Osteocyte (in vitro differentiated cells): ENCODE measurements around the gene DPYD. TPM values are rescaled to one million over a fixed set of nuclear protein-coding genes. Genes with fewer than 3 reads are reported as not detected.
A peak's percentile ranks its signal among the peaks of the same experiment; 100 is the strongest.

Experiments used
- DNase-seq: peaks from one replicate; pipeline ENCODE4 v3.0.0; 2021; ENCODE audit warnings: mixed read lengths; ENCODE audit not compliant: unreplicated experiment; ENCODE audit errors: extremely low spot score
- H3K27ac Mint-ChIP-seq: one replicate; pipeline ENCODE4 v1.8.0; 2021; ENCODE audit warnings: mild to moderate bottlenecking, mixed read lengths; ENCODE audit not compliant: unreplicated experiment
- H3K27me3 Mint-ChIP-seq: one replicate; pipeline ENCODE4 v1.8.0; 2021; ENCODE audit warnings: mixed read lengths; ENCODE audit not compliant: unreplicated experiment
- H3K36me3 Mint-ChIP-seq: one replicate; pipeline ENCODE4 v1.8.0; 2021; ENCODE audit warnings: mixed read lengths; ENCODE audit not compliant: unreplicated experiment
- H3K4me1 Mint-ChIP-seq: one replicate; pipeline ENCODE4 v1.8.0; 2021; ENCODE audit warnings: mixed read lengths; ENCODE audit not compliant: unreplicated experiment
- H3K4me3 Mint-ChIP-seq: one replicate; pipeline ENCODE4 v1.8.0; 2021; ENCODE audit warnings: mild to moderate bottlenecking, moderate library complexity, mixed read lengths; ENCODE audit not compliant: unreplicated experiment
- H3K9me3 Mint-ChIP-seq: one replicate; pipeline ENCODE4 v1.8.0; 2021; ENCODE audit warnings: mixed read lengths; ENCODE audit not compliant: unreplicated experiment
- total RNA-seq: library from RNA; stranded (reverse); gene quantifications from 2 replicates; pipeline ENCODE4 v1.2.1, GENCODE V29; 2021
- TF ChIP-seq, protein P1 (sequence below): fragments of 200-600 bp; sonication (generic); IDR thresholded peaks from 2 replicates; pipeline ENCODE4 v1.5.0; 2021; ENCODE audit warnings: antibody characterized with exemption, mild to moderate bottlenecking, moderate library complexity

The DPYD gene
- total RNA-seq, 1 donor from 2014 or later, result 44.0 TPM

GRCh38 chr1:97814121-97814520 lies 106.7 kb downstream of the DPYD start:
- peaks cover 12% of the 10 kb centered on the region for H3K4me1 Mint-ChIP-seq

GRCh38 chr1:97812076-97812475 lies 108.8 kb downstream of the DPYD start:
- no peak for DNase-seq
- Mint-ChIP-seq H3K27ac (no peak overlapping the region), H3K4me1 (peaks cover 18% of the 10 kb centered on the region), H3K9me3 (peaks cover 4% of the 10 kb centered on the region), H3K27me3 (no peaks in the 10 kb centered on the region), H3K36me3 (peaks cover 23% of the 10 kb centered on the region), H3K4me3 (no peak overlapping the region)
- TF ChIP-seq, protein P1, sequence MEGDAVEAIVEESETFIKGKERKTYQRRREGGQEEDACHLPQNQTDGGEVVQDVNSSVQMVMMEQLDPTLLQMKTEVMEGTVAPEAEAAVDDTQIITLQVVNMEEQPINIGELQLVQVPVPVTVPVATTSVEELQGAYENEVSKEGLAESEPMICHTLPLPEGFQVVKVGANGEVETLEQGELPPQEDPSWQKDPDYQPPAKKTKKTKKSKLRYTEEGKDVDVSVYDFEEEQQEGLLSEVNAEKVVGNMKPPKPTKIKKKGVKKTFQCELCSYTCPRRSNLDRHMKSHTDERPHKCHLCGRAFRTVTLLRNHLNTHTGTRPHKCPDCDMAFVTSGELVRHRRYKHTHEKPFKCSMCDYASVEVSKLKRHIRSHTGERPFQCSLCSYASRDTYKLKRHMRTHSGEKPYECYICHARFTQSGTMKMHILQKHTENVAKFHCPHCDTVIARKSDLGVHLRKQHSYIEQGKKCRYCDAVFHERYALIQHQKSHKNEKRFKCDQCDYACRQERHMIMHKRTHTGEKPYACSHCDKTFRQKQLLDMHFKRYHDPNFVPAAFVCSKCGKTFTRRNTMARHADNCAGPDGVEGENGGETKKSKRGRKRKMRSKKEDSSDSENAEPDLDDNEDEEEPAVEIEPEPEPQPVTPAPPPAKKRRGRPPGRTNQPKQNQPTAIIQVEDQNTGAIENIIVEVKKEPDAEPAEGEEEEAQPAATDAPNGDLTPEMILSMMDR, result no peak

More at GRCh38 chr1:97814121-97814520, 106.7 kb downstream of the DPYD start:
- H3K36me3 Mint-ChIP-seq, result peaks cover 21% of the 10 kb centered on the region
- no peak for DNase-seq
- H3K9me3 Mint-ChIP-seq, result peaks cover 4% of the 10 kb centered on the region
- H3K27me3 Mint-ChIP-seq, result no peaks in the 10 kb centered on the region
- H3K27ac Mint-ChIP-seq, result peak overlapping the region; percentile 39
- TF ChIP-seq, protein P1, result no peak
- H3K4me3 Mint-ChIP-seq, result no peak overlapping the region

- Mint-ChIP-seq H3K4me1 (peaks cover 33% of the 10 kb centered on the region), H3K36me3 (peaks cover 17% of the 10 kb centered on the region), H3K27me3 (no peaks in the 10 kb centered on the region), H3K9me3 (peaks cover 4% of the 10 kb centered on the region), H3K4me3 (no peak overlapping the region), H3K27ac (peak overlapping the region; percentile 62)
- no peak for DNase-seq
- TF ChIP-seq, protein P1, result no peak
Observed at GRCh38 chr1:97806996-97807520, 113.8 kb downstream of the DPYD start.

DNA sequence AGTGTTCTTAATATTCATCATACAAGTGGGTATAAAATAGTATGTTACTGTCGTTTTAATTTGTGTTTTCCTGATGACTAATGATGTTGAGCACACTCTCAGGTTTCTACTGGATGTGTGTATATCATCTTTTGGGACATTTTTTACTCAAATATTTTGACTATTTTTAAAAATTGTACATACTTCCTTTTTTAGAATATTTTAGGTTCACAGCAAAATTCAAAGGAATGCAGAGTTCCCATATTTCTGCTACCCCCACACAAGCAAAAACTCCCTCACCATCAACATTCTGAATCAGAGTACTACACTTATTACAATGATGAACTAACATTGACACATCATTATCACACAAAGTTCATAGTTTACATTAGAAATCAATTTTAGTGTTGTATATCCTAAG lies 114.5 kb downstream of the DPYD start:
- Mint-ChIP-seq H3K36me3 (peaks cover 16% of the 10 kb centered on the region), H3K4me1 (peaks cover 31% of the 10 kb centered on the region), H3K9me3 (peaks cover 4% of the 10 kb centered on the region), H3K4me3 (no peak overlapping the region), H3K27ac (peak overlapping the region; percentile 62), H3K27me3 (no peaks in the 10 kb centered on the region)
- TF ChIP-seq, protein P1, result no peak
- no peak for DNase-seq

DNA sequence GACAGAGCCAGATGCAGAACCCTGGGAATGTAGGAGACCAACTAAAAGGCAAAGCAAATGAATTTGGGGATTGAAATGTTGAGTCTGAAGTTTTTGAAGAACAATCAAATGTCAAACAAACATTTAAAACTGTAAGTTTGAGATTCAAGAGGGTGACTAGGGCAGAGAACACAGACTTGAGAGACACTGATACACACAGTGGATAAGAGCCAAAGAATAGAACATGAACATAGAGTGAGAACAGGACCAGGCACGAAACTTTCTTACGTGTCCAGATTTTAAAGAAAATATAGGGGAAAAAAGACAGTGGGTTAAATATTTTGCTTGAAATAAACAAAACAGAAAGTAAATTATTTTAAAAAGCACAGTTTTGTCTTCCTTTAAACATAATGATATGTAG lies 115.7 kb downstream of the DPYD start:
- TF ChIP-seq, protein P1, result no peak
- peaks cover 7% of the 10 kb centered on the region for H3K36me3 Mint-ChIP-seq
- no peaks in the 10 kb centered on the region for H3K27me3 Mint-ChIP-seq
- H3K27ac Mint-ChIP-seq, result peak overlapping the region; percentile 73
- no peak overlapping the region for H3K4me3 Mint-ChIP-seq
- DNase-seq, result no peak
- H3K4me1 Mint-ChIP-seq, result peaks cover 31% of the 10 kb centered on the region
- H3K9me3 Mint-ChIP-seq, result peaks cover 4% of the 10 kb centered on the region
